Fibroblast of skin of left quadriceps (primary cell): ENCODE results near the gene MAGI1.
A peak's percentile ranks its signal among the peaks of the same experiment; 100 is the strongest.
"Not testable (repeated sequence)": the region's sequence is repeated elsewhere in the genome, so short reads cannot be mapped to it uniquely, and the experiment has no call there.

Experiments used
- DNase-seq, 2 experiments: peaks; one replicate each; pipeline ENCODE4 v3.0.0-alpha.2; 2013; ENCODE audit warnings: low read depth in 2 of 2

MAGI1 gene

DNA sequence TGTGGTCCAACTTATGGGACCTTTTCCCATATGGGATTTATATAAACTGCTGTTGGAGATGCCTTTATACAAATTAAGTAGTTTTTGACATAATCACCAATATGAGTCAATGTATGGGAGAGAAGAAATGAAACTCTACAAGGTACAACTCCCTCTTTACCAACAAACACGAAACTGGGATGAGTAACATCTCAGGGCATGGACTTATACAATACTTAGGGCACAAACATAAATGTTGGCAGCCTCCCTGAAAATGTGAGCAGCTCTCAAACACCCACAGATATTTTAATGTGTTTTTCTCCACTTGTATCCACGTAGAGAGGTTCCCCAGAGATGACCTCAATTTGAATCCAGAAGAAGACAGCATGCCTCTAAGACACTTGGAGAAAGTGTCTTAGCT, 161.6 kb downstream of the MAGI1 start:
- DNase-seq, result no peak

DNA sequence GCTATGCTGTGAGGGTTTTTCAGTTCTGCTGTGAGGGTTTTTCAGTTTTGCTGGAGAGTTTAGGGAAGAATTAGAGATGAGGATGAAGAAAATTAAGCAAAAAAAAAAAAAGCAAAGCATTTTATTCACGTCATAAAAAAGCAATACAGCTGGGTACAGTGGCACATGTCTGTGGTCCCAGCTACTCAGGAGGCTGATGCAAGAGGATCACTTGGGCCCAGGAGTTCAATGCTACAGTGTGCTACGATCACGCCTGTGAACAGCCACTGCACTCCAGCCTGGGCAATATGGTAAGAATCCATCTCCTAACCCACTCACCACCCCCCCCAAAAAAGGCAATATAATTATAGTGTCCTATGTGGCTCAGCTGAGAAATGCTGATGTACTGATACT, 162.7 kb downstream of the MAGI1 start:
- no peak for DNase-seq

- no peak for DNase-seq
Measured at GRCh38 chr3:65875393-65876027, 163.2 kb downstream of the MAGI1 start.

- no peak for DNase-seq
Measured at GRCh38 chr3:65873869-65874268, 164.8 kb downstream of the MAGI1 start.

DNA sequence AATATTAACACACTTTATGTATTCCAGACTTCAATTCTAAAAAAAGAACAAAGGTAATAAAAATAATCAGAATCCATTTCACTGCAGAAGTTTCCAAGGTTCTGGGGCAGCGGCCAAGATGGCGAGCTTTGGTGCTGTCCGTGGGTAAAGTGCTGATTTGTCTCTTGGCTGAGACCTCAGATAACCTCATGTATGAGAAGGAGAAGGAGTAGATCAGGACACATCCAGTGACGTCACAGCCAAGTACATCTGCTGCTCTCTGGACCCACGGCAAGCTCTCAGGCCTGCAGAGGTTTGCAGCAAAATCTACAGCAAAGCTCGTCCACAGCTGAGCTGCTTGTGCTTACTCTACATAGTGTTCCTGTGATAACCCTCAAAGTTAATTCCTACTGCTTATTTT, 165.7 kb downstream of the MAGI1 start:
- DNase-seq, result no peak

DNA sequence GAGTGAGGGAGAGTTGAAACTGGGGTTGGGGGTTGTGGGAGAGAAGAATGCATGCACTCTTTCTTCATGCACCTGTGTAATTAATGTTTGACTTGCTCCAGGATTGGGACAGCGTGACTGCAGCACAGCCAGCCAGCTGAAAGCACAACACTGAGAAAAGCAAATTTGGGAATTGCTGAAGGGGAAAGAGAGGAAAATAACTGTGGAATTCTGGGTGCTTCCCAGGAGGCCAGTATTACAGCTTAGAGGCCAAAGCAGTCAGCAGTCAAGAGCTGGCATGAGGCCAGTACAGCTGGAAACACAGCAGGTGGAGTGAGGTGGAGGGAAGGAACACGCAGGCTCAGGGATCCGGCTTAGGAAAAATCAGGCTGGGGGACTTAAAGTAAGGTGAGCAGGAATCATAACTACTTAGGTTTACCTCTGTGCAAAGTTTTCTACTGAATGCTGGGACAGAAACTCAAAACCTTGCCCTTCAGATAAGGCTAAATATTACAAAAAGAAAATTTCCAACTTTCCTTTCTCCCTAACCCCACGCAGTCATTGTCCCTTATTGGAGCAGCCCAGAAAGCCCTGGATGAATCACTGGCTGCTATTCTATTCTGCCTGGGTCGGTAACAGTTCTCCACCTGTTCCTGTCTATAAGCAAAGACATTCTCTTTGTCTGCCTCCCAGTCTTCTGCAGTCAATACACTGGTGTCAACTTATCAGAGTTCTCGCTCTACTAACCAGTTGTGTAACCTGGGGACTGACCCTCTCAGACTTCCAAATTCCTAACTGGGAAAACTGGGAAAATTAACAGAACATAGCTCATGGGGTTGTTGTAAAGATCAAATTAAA, 167.2 kb downstream of the MAGI1 start:
- DNase-seq, result no peak

GRCh38 chr3:65869798-65870197, 168.9 kb downstream of the MAGI1 start:
- no peak for DNase-seq

GRCh38 chr3:65867463-65868210, 171.1 kb downstream of the MAGI1 start:
- no peak for DNase-seq

DNA sequence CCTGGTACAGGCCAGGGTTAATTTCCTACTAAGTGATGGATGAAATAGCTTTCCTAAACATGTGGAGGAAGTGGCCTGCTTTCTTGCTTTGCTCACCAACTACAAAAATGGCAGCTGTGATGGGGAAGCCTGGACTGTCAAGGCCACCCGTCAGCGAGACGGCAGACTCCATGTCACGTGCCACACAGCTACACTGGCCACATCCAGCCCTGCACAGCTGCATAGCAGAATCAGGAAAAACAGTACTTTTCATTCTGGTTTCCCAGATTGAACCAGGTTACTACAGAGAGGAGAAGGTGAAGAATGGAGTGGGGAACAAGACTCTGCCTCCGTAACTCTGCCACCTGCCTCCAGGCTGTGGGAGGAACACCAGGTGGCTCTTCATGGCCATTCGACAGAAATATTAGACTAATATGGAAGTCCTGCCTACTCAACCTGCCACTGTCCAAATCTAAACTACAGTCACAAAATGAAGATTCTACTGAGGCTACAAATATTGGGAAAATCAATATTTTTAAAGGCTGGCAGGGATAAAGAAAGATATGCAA, 174.3 kb downstream of the MAGI1 start:
- DNase-seq, result no peak

- DNase-seq, result no peak
Measured at GRCh38 chr3:65861718-65862117, 177.0 kb downstream of the MAGI1 start.

- DNase-seq, result not testable (repeated sequence)
Measured at GRCh38 chr3:65859612-65860011, 179.1 kb downstream of the MAGI1 start.

GRCh38 chr3:65858749-65859148, 180.0 kb downstream of the MAGI1 start:
- DNase-seq, result no peak

GRCh38 chr3:65857327-65857726, 181.4 kb downstream of the MAGI1 start:
- no peak for DNase-seq

DNA sequence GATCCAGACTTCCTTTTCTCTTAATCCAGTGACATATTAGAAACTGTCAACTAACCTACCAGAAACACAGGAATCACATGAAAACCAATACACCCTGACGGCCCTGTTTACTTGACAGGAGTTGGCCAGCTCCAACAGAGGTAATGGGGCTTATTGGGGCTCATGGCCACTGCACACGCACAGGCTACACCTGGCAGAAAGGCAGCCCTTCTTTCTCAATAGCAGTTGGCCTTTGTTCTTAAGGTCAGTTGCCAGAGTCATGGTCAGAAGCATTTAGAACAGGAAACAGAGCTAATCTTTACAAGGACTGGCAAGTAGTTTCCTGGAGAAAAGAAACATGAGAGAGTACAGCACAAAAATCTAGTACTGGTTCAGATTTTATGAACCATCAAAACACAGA, 181.8 kb downstream of the MAGI1 start:
- DNase-seq, result no peak

DNA sequence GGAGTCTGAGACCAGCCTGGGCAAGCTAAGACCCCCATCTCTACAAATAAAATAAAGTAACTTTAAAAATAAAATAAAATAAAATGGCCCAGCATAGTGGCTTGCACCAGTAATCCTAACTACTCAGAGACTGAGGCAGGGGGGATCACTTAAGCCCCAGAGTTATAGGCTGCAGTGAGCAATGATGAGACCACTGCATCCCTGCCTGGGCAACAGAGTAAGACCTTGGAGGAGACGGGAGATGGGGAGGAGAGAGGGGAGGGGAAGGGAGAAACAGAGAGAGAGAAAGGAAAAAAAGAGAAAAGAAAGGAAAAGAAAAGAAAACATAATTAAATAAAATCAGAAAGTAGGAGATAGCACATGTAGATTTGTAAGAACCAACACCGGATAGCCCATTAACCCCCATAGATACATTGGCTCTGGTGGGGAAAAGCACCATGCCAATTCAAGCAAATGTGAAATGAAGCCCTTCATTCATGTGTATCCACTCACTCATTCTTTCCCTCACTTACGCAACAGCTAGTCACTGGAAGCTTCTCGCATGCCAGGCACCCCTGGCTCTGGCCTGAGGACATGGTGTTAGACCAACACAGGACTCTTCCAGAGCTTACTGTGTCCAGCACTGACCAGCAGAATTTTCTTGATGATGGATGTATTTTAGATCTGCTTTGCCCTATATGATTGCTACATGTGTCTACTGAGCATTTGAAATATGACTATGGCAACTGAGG, 183.2 kb downstream of the MAGI1 start:
- DNase-seq, result no peak

DNA sequence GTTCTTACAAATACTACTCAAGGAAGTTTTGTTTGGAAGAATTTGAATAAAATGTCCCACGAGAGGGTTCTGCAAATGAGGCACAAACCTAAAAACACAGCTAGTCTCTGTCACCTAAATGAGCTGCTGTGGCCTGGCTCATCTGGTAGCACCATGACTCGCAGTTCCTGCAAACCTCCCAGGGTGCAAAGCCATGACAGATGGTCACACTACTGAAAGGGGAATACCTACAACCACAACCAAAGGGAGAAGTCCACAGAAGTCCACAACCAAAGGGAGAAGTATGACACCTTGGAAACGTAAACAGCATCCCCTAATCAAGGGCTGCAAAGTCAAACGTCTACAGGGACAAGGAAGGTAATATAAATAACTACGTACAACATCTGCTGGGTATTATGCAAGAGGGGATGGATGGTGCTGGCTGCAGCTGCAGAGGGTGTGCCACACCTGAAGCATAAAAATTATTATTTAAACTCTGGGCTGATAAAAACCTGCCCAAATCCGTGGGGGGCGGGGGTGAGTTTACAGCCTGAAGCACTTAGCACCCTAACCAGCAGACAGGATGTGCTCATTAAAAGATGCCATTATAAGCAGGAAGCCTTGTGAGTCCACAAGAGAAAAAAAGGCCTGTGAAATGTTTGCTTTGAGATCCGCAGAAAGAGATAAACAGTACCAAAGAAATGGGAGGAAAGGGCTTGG, 184.0 kb downstream of the MAGI1 start:
- DNase-seq, result no peak

DNA sequence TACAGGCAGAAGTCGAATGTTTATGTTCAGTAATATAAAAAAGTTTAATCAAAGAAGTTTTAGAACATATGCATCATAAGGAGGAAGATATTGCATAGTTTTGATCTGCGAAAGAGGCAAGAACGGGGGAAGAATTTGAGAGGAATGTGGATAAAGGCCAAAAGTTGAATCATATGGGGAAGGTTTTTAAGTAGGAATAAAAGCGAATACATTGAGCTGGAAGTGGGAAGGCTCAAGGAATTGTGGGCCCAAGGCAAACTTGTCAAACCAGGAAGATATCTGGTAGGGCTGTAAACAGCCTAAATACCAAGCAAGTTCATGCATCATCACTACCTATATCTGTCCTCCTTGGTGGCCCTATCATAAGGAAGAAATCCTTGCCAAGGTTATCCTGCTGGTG, 186.9 kb downstream of the MAGI1 start:
- peak; percentile 86 to 88 for DNase-seq

GRCh38 chr3:65850261-65850660, 188.5 kb downstream of the MAGI1 start:
- DNase-seq, result no peak

- peak; percentile 57 to 62 for DNase-seq
Measured at GRCh38 chr3:65848024-65848423, 190.7 kb downstream of the MAGI1 start.

DNA sequence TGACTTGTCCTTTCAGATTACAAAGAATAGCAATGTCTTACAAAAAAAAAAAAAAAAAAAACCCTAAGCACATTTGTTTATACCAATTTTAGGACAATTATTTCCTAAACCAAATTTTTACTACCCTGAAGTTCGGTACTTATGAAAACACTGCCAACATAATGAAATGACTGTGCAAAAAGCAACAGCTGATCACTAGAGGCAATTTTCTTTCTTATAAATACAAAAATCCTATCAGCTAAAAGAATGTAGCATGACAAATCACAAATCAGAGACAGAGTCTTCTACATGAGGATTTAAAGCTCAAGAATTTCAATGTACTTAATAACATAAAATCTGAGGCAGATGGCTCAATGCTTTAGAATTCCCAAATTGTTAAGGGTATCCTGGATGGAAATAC, 191.8 kb downstream of the MAGI1 start:
- no peak for DNase-seq

GRCh38 chr3:65844370-65844769, 194.3 kb downstream of the MAGI1 start:
- DNase-seq, result no peak
